ENCODE measurements around the gene ATP13A5. TPM values are rescaled to one million over a fixed set of nuclear protein-coding genes. Genes with fewer than 3 reads are reported as not detected.

Gene ATP13A5, protein sequence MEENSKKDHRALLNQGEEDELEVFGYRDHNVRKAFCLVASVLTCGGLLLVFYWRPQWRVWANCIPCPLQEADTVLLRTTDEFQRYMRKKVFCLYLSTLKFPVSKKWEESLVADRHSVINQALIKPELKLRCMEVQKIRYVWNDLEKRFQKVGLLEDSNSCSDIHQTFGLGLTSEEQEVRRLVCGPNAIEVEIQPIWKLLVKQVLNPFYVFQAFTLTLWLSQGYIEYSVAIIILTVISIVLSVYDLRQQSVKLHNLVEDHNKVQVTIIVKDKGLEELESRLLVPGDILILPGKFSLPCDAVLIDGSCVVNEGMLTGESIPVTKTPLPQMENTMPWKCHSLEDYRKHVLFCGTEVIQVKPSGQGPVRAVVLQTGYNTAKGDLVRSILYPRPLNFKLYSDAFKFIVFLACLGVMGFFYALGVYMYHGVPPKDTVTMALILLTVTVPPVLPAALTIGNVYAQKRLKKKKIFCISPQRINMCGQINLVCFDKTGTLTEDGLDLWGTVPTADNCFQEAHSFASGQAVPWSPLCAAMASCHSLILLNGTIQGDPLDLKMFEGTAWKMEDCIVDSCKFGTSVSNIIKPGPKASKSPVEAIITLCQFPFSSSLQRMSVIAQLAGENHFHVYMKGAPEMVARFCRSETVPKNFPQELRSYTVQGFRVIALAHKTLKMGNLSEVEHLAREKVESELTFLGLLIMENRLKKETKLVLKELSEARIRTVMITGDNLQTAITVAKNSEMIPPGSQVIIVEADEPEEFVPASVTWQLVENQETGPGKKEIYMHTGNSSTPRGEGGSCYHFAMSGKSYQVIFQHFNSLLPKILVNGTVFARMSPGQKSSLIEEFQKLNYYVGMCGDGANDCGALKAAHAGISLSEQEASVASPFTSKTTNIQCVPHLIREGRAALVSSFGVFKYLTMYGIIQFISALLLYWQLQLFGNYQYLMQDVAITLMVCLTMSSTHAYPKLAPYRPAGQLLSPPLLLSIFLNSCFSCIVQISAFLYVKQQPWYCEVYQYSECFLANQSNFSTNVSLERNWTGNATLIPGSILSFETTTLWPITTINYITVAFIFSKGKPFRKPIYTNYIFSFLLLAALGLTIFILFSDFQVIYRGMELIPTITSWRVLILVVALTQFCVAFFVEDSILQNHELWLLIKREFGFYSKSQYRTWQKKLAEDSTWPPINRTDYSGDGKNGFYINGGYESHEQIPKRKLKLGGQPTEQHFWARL
- total RNA-seq, result not detected in 2 replicates

GRCh38 chr3:193378706-193379105, at the start of gene ATP13A5:
Gene ATP13A5, minus strand, starts transcription at chr3:193378753. Its CDS starts 28 bp downstream, at chr3:193378725.
- H3K27me3 ChIP-seq (ENCODE audit: control insufficient read depth, insufficient read depth, low read length), result no peaks in the 10 kb centered on the region
- no peak for DNase-seq (ENCODE audit: low read depth)
- H3K4me3 ChIP-seq (ENCODE audit: low read depth, low read length), result no peak within 1 kb of the TSS
- H3K36me3 ChIP-seq (ENCODE audit: control insufficient read depth, insufficient read depth, low read length), result no peaks in the 10 kb centered on the region
- TF ChIP-seq, protein P1, sequence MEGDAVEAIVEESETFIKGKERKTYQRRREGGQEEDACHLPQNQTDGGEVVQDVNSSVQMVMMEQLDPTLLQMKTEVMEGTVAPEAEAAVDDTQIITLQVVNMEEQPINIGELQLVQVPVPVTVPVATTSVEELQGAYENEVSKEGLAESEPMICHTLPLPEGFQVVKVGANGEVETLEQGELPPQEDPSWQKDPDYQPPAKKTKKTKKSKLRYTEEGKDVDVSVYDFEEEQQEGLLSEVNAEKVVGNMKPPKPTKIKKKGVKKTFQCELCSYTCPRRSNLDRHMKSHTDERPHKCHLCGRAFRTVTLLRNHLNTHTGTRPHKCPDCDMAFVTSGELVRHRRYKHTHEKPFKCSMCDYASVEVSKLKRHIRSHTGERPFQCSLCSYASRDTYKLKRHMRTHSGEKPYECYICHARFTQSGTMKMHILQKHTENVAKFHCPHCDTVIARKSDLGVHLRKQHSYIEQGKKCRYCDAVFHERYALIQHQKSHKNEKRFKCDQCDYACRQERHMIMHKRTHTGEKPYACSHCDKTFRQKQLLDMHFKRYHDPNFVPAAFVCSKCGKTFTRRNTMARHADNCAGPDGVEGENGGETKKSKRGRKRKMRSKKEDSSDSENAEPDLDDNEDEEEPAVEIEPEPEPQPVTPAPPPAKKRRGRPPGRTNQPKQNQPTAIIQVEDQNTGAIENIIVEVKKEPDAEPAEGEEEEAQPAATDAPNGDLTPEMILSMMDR (IDR thresholded peaks at IDR 0.05; ENCODE audit: insufficient read depth, low read length, poor library complexity, severe bottlenecking), result no peak

- Histone ChIP-seq H3K36me3 (ENCODE audit: control insufficient read depth, insufficient read depth, low read length) (no peaks in the 10 kb centered on the region), H3K27me3 (ENCODE audit: control insufficient read depth, insufficient read depth, low read length) (no peaks in the 10 kb centered on the region), H3K4me3 (ENCODE audit: low read depth, low read length) (no peak overlapping the region)
- DNase-seq (ENCODE audit: low read depth), result no peak
- TF ChIP-seq, protein P1 (IDR thresholded peaks at IDR 0.05; ENCODE audit: insufficient read depth, low read length, poor library complexity, severe bottlenecking), result no peak
Measured at GRCh38 chr3:193418576-193419373, 40.2 kb upstream of the ATP13A5 start.

- Histone ChIP-seq H3K36me3 (ENCODE audit: control insufficient read depth, insufficient read depth, low read length) (no peaks in the 10 kb centered on the region), H3K27me3 (ENCODE audit: control insufficient read depth, insufficient read depth, low read length) (no peaks in the 10 kb centered on the region), H3K4me3 (ENCODE audit: low read depth, low read length) (no peak overlapping the region)
- no peak for DNase-seq (ENCODE audit: low read depth)
- TF ChIP-seq, protein P1 (IDR thresholded peaks at IDR 0.05; ENCODE audit: insufficient read depth, low read length, poor library complexity, severe bottlenecking), result no peak
Measured at GRCh38 chr3:193416629-193417028, 38.1 kb upstream of the ATP13A5 start.

GRCh38 chr3:193407688-193408087, 29.1 kb upstream of the ATP13A5 start:
- DNase-seq (ENCODE audit: low read depth), result no peak
- TF ChIP-seq, protein P1 (IDR thresholded peaks at IDR 0.05; ENCODE audit: insufficient read depth, low read length, poor library complexity, severe bottlenecking), result no peak
- Histone ChIP-seq H3K4me3 (ENCODE audit: low read depth, low read length) (no peak overlapping the region), H3K27me3 (ENCODE audit: control insufficient read depth, insufficient read depth, low read length) (no peaks in the 10 kb centered on the region), H3K36me3 (ENCODE audit: control insufficient read depth, insufficient read depth, low read length) (no peaks in the 10 kb centered on the region)

DNA sequence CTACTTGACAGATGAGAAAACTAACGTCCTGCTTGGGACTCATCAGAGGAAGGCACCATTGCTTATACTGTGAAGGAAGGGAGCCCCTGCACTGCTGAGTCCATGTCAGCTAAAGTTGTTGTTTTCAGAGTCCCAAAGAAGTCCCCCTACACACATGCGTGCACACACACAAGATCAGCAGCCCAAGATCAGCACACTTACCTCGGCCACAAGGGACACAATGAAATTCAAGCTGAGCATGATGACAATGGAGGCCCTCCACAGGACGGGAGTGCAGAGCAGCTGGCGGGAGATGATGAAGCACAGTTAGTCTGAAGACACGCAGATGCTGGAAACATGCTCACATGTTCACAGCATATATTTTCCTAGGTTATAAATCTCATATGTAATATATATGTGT, 28.6 kb upstream of the ATP13A5 start:
- no peaks in the 10 kb centered on the region for H3K36me3 ChIP-seq (ENCODE audit: control insufficient read depth, insufficient read depth, low read length)
- DNase-seq (ENCODE audit: low read depth), result no peak
- H3K27me3 ChIP-seq (ENCODE audit: control insufficient read depth, insufficient read depth, low read length), result no peaks in the 10 kb centered on the region
- H3K4me3 ChIP-seq (ENCODE audit: low read depth, low read length), result no peak overlapping the region
- TF ChIP-seq, protein P1 (IDR thresholded peaks at IDR 0.05; ENCODE audit: insufficient read depth, low read length, poor library complexity, severe bottlenecking), result no peak
